Middle frontal gyrus (tissue), 1 donor: ENCODE results near the gene ZNF714.
"Not testable (repeated sequence)": the region's sequence is repeated elsewhere in the genome, so short reads cannot be mapped to it uniquely, and the experiment has no call there.

Source experiments
- DNase-seq: peaks from one replicate; pipeline ENCODE4 v3.0.0-alpha.2; 2015; ENCODE audit warnings: low spot score; ENCODE audit errors: extremely low spot score

The ZNF714 gene

DNA sequence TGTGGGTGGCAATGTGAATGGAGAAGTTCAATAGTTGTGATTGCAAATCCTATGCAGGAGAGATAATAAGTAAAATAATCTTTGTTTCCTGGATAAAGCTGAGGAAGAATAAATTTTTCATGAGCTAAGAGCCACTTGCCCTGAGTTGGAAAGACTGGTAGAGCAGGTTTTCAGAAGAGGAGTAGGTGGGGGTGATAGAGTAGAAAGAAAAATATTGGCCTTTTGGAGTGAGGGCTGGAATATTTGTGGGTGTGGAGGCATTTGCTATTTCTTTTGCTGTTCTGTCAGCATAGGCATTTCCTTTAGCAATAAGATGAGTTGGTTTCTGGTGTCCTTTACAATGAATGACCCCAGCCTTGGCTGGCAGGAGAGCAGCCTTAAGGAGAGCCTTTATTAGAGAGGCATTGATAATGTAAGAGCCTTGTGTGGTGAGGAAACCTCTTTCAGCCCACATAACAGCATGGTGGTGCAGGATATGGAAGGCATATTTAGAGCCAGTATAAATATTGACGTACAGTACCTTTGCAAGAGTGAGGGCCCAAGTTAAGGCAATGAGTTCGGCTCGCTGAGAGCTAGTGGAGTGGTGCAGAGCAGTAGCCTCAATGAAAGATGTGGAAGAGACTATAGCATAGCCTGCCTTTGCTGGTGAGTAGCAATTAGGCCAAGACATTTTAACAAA lies 48.2 kb downstream of the ZNF714 start:
- DNase-seq: no peak

GRCh38 chr19:21133633-21134032 lies 51.6 kb downstream of the ZNF714 start:
- DNase-seq: no peak

- DNase-seq: no peak
These were observed 52.9 kb downstream of the ZNF714 start for GRCh38 chr19:21134934-21135366.

GRCh38 chr19:21135433-21135832 lies 53.4 kb downstream of the ZNF714 start:
- no peak for DNase-seq

DNA sequence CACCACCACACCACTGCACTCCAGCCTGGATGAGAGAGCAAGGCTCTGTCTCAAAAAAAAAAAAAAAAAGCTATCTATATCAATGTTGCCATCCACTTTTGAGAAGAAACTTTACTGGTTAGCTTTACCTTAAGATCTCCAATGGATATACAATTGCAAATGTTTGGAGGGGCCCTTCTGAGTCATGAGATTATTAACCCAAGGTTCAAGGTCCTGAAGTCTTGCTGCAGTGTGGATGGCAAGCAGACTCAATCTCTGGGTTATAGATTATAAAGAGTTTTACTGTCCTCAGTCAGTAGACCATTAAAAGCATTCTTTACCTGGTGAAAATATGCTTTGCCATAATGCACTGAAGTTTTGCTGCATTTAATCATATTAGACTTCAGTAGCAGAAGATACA lies 56.1 kb downstream of the ZNF714 start:
- DNase-seq: no peak

DNA sequence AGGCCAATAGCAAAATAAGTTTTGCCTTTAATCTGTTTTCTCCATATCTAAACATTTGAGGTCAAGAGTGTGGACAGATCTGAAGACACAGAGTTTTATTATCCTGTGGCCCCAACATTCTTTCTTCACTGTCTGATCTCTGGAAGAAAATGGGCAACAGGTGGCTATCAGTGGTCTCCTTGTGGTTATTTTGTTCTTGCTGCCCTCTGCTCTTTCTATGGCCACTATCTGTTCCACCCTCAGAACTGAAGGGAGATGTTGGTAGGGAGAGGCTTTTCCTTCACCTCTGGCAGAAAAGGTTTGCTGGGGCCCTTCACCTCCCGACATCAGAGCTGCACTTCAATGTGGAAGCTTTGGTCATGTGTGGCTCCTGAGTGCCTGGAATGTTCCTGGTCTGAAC lies 59.0 kb downstream of the ZNF714 start:
- DNase-seq: not testable (repeated sequence)

GRCh38 chr19:21141787-21142464 lies 59.9 kb downstream of the ZNF714 start, which contains the start of gene ZNF431:
TSS of gene ZNF431 (plus strand) at chr19:21142040. CDS start at chr19:21142184, 144 bp downstream.
- peak; percentile 93 for DNase-seq

GRCh38 chr19:21143428-21143827 lies 61.4 kb downstream of the ZNF714 start:
- no peak for DNase-seq

DNA sequence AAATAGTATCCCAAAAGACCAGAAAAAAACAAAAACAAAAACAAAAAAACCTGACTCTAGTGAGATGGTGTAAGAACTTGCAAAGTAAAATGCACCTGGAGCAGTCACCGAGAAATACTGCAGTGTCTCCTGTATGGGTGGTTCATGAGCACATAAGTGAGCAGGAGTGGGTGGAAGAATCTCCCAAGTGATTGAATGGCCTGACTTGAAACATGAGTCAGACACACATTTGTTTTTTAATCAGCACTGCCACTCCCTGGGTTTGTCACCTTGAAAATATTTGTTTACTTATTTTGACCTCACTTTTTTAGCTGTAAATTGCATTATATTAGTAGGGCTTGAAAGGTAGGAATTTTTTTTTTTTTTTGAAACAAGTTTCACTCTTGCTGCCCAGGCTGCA lies 61.9 kb downstream of the ZNF714 start:
- no peak for DNase-seq

DNA sequence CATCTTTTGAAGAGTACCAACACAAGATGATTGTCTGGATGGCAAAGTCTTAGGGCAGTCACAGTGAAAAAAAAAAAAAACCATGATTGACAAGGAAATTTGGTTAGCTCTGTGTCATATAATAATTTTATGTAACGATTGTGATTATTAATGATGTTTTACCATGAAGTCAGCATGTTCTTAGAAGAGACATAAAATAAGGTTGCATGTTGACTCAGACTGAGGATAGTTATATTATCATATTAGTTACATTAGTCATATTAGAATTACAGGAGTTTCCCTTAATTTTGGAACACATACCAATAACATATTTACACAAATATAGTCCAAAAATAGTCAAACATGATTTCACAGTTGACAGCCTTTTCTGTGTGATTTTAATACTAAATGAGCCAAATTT lies 65.5 kb downstream of the ZNF714 start:
- no peak for DNase-seq

GRCh38 chr19:21148681-21149080 lies 66.7 kb downstream of the ZNF714 start:
- no peak for DNase-seq

GRCh38 chr19:21149877-21150276 lies 67.9 kb downstream of the ZNF714 start:
- no peak for DNase-seq

- DNase-seq: no peak
These were observed 69.5 kb downstream of the ZNF714 start for GRCh38 chr19:21151460-21151859.

DNA sequence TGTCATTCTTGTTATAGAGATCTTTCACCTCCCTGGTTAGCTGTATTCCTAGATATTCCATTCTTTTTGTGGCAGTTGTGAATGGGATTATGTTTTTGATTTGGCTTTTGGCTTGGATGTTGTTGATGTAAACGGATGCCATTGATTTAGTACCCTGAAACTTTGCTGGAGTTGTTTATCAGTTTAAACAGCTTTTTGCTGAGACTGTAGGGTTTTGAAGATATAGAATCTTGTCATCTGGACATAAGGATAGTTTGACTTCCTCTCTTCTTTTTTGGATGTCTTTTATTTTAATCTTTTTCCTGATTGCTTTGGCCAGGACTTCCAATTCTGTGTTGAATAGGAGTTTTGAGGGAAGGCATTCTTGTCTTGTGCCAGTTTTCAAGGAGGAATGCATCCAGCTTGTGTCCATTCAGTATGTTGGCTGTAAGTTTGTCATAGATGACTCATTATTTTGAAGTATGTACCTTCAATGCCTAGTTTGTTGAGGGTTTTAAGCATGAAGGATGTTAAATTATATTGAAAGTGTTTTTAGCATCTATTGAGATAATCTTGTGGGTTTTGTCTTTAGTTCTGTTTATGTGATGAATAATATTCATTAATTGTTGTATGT lies 76.6 kb downstream of the ZNF714 start:
- DNase-seq: no peak

DNA sequence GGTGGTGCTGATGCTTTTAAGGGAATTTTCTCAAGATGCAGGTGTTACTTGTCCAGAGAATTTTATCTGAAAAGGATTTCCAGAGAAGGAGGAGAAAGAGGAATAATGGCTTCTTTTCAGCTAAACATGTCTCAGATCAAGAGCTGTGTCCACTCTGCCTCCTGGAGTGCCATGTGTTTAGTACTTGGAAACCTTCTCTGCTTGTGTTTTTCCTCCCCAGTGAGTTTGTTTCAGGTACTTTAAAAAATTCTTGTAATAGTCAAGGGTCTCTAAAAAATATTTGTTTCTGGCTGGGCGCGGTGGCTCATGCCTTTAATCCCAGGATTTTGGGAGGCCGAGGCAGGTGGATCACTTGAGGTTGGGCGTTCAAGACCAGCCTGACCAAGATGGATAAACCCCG lies 82.5 kb downstream of the ZNF714 start:
- DNase-seq: no peak

GRCh38 chr19:21166436-21166835 lies 84.4 kb downstream of the ZNF714 start:
- no peak for DNase-seq
